B cell (primary cell): ENCODE results near the gene PLEKHM2. TPM values are rescaled to one million over a fixed set of nuclear protein-coding genes. Genes with fewer than 3 reads are reported as not detected.

Source experiments
- ATAC-seq: fragments of 200-7000 bp; cut with Tn5 transposase; one replicate; pipeline ENCODE4 v1.10.0; 2021; ENCODE audit warnings: low read depth, mild to moderate bottlenecking, moderate number of reproducible peaks, moderate library complexity
- CTCF ChIA-PET: fragments of 350-600 bp; sonication (Branson Sonifier 250); formaldehyde crosslinking; loops from one replicate; lab custom pipeline; 2021; ENCODE audit warnings: antibody characterized with exemption, inconsistent platforms; lab: Charles Lee
- POLR2A ChIA-PET: fragments of 350-600 bp; sonication (Branson Sonifier 250); formaldehyde crosslinking; loops from one replicate; lab custom pipeline; 2021; ENCODE audit warnings: antibody characterized with exemption; lab: Charles Lee
- DNase-seq: peaks from one replicate; pipeline ENCODE4 v3.0.0; 2013
- H2AFZ ChIP-seq: 2 replicates; pipeline ENCODE4 v1.6.1; 2012; ENCODE audit warnings: mild to moderate bottlenecking, low read depth, low read length; ENCODE audit not compliant: insufficient read depth, poor library complexity, severe bottlenecking
- H3K27ac ChIP-seq, 2 donors: 1 replicate in 1 of 2; 2 replicates in 1 of 2; pipeline ENCODE4 v1.5.1; 2012 to 2013; ENCODE audit warnings: low read length in 2 of 2, mild to moderate bottlenecking in 2 of 2, moderate library complexity in 1 of 2
- H3K27me3 ChIP-seq, 4 experiments: fragments of 200-600 bp in 1 of 4; sonication (generic) in 1 of 4; replicated peaks in 1 of 4; 1 replicate in 2 of 4; 2 replicates in 2 of 4; pipeline versions ENCODE4 v1.6.1 to v1.7.0; 2013 to 2016; ENCODE audit warnings: low read length in 3 of 4, mild to moderate bottlenecking in 2 of 4, mixed read lengths in 1 of 4, moderate library complexity in 1 of 4; ENCODE audit not compliant: insufficient read depth in 4 of 4, control insufficient read depth in 3 of 4; ENCODE audit errors: control extremely low read depth in 1 of 4
- H3K36me3 ChIP-seq, 2 experiments: replicated peaks in 1 of 2; 1 replicate in 1 of 2; 2 replicates in 1 of 2; pipeline versions ENCODE4 v1.6.1 to v1.7.1; 2013; ENCODE audit warnings: low read length in 1 of 2; ENCODE audit not compliant: insufficient read depth in 2 of 2, control insufficient read depth in 1 of 2; ENCODE audit errors: control extremely low read depth in 1 of 2, extremely low read depth in 1 of 2
- H3K4me1 ChIP-seq, 2 donors: fragments of 200-600 bp in 1 of 2; sonication (generic) in 1 of 2; 1 replicate in 1 of 2; 2 replicates in 1 of 2; pipeline versions ENCODE4 v1.5.1 to v1.6.1; 2013 to 2017; ENCODE audit warnings: low read length in 2 of 2; ENCODE audit not compliant: control insufficient read depth in 2 of 2, insufficient read depth in 2 of 2
- H3K4me2 ChIP-seq: replicated peaks from 2 replicates; pipeline ENCODE3; 2012; ENCODE audit warnings: mild to moderate bottlenecking, low read depth, low read length; ENCODE audit not compliant: poor library complexity, severe bottlenecking
- H3K4me3 ChIP-seq, 5 experiments: fragments of 200-600 bp in 1 of 5; sonication (generic) in 1 of 5; 1 replicate in 3 of 5; 2 replicates in 2 of 5; pipeline versions ENCODE4 v1.5.1 to v1.7.0; 2011 to 2016; ENCODE audit warnings: low read length in 4 of 5, mild to moderate bottlenecking in 4 of 5, low read depth in 2 of 5, control low read depth in 1 of 5, moderate library complexity in 1 of 5; ENCODE audit not compliant: insufficient read depth in 1 of 5; ENCODE audit errors: control extremely low read depth in 1 of 5, extremely low read depth in 1 of 5
- H3K79me2 ChIP-seq: fragments of 200-600 bp; sonication (generic); one replicate; pipeline ENCODE4 v1.6.0; 2016; ENCODE audit warnings: low read length; ENCODE audit not compliant: control insufficient read depth, insufficient read depth
- H3K9ac ChIP-seq: fragments of 200-600 bp; sonication (generic); 2 replicates; pipeline ENCODE4 v1.6.1; 2017; ENCODE audit warnings: mild to moderate bottlenecking, low read length, moderate library complexity
- H3K9me3 ChIP-seq, 3 donors: one replicate each; pipeline versions ENCODE4 v1.6.1 to v1.7.1; 2013; ENCODE audit warnings: low read length in 2 of 3; ENCODE audit not compliant: control insufficient read depth in 2 of 3, insufficient read depth in 1 of 3; ENCODE audit errors: control extremely low read depth in 1 of 3
- H4K20me1 ChIP-seq: 2 replicates; pipeline ENCODE4 v1.6.0; 2012; ENCODE audit warnings: mild to moderate bottlenecking, low read length; ENCODE audit not compliant: insufficient read depth, control insufficient read depth, poor library complexity, severe bottlenecking
- H3K27ac Mint-ChIP-seq: one replicate; pipeline ENCODE4 v1.8.0; 2021; ENCODE audit warnings: mixed read lengths
- H3K27me3 Mint-ChIP-seq: one replicate; pipeline ENCODE4 v1.8.0; 2021; ENCODE audit warnings: mixed read lengths
- H3K4me1 Mint-ChIP-seq: one replicate; pipeline ENCODE4 v1.8.0; 2021; ENCODE audit warnings: mixed read lengths
- H3K4me3 Mint-ChIP-seq: one replicate; pipeline ENCODE4 v1.8.0; 2021; ENCODE audit warnings: mixed read lengths
- H3K9me3 Mint-ChIP-seq: one replicate; pipeline ENCODE4 v1.8.0; 2022; ENCODE audit warnings: mixed read lengths; ENCODE audit not compliant: insufficient read depth
- CTCF ChIP-seq: fragments of 200-600 bp; IDR thresholded peaks from one replicate; pipeline ENCODE4 v1.8.0; 2022; ENCODE audit warnings: antibody characterized with exemption, mild to moderate bottlenecking
- EZH2 ChIP-seq: IDR thresholded peaks from 2 replicates; pipeline ENCODE4 v1.6.1; 2012; ENCODE audit warnings: borderline replicate concordance, low read depth, mild to moderate bottlenecking, moderate library complexity, low read length; ENCODE audit not compliant: insufficient read depth, poor library complexity, severe bottlenecking
- WGBS: methylation state at CpG from one replicate; pipeline ENCODE4 v1.1.5; 2013; ENCODE audit warnings: missing lambda C conversion rate; ENCODE audit not compliant: insufficient coverage; 5-methylcytosine and 5-hydroxymethylcytosine counted together
- intact Hi-C: fragments of 100-400 bp; cut with micrococcal nuclease; formaldehyde crosslinking; loops from one replicate; pipeline ENCODE4 v1.10.0; 2022
- polyA plus RNA-seq: library from polyadenylated mRNA; depleted of rRNA; stranded (reverse); fragments of >200 nt; gene quantifications from 2 replicates; pipeline ENCODE4 v1.2.3, GENCODE V29; 2012
- total RNA-seq, 2 donors: library from RNA; stranded (reverse); fragments of 120-200 nt in 1 of 2; gene quantifications; 1 replicate in 1 of 2; 2 replicates in 1 of 2; pipeline versions ENCODE4 v1.2.3 to v1.2.4, GENCODE V29; 2013 to 2022

PLEKHM2 gene
- total and polyA plus RNA-seq, 2 donors (not counting 1 experiment from before 2014, with no cell fraction given) = 99.7 to 120 TPM

GRCh38 chr1:15731735-15732685 is 47.9 kb downstream of the PLEKHM2 start:
- Mint-ChIP-seq H3K4me1 (no peaks in the 10 kb centered on the region), H3K27me3 (no peaks in the 10 kb centered on the region), H3K27ac (no peak overlapping the region), H3K4me3 (no peak overlapping the region), H3K9me3 (no peaks in the 10 kb centered on the region)
- no peak for DNase-seq
- ATAC-seq = no peak
- H3K9ac ChIP-seq = no peak overlapping the region
- no peaks in the 10 kb centered on the region for H3K27me3 ChIP-seq
- no peak overlapping the region for H3K4me2 ChIP-seq
- 99% methylated on average over 34 of the region's 39 CpGs for WGBS
- H3K36me3 ChIP-seq = peaks cover 0 to 71% of the 10 kb centered on the region in 2 experiments
- TF ChIP-seq EZH2 = no peak
- ChIA-PET CTCF (interaction anchor here (1.1 to 1.5 kb wide), 2 partner anchors 9 to 10 kb away, joined by 3 to 4 read pairs; no protein-coding TSS in a partner anchor), POLR2A (no interaction called here)
- no peak overlapping the region for H3K27ac ChIP-seq
- H2AFZ ChIP-seq = no peak overlapping the region
- H3K79me2 ChIP-seq = no peaks in the 10 kb centered on the region
- peaks cover 0 to 3% of the 10 kb centered on the region in 2 donors for H3K4me1 ChIP-seq
- intact Hi-C loops = no loop called here
- no peaks in the 10 kb centered on the region for H3K9me3 ChIP-seq
- no peaks in the 10 kb centered on the region for H4K20me1 ChIP-seq
- no peak overlapping the region for H3K4me3 ChIP-seq

GRCh38 chr1:15732686-15733081 is 48.6 kb downstream of the PLEKHM2 start:
- H3K4me3 ChIP-seq = no peak overlapping the region
- ChIA-PET POLR2A (no interaction called here), CTCF (interaction anchor here (1.5 kb wide), 1 partner anchor 9 kb away, joined by 4 read pairs; no protein-coding TSS in a partner anchor)
- intact Hi-C loops = no loop called here
- H3K9me3 ChIP-seq = no peaks in the 10 kb centered on the region
- no peaks in the 10 kb centered on the region for H3K27me3 Mint-ChIP-seq
- H2AFZ ChIP-seq = no peak overlapping the region
- H4K20me1 ChIP-seq = no peaks in the 10 kb centered on the region
- no peak for DNase-seq
- TF ChIP-seq EZH2 (no peak), CTCF (no peak)
- H3K4me1 Mint-ChIP-seq = no peaks in the 10 kb centered on the region
- H3K27ac Mint-ChIP-seq = no peak overlapping the region
- no peaks in the 10 kb centered on the region for H3K9me3 Mint-ChIP-seq
- ATAC-seq = no peak
- H3K27ac ChIP-seq = no peak overlapping the region
- H3K36me3 ChIP-seq = peaks cover 0 to 64% of the 10 kb centered on the region in 2 experiments
- H3K79me2 ChIP-seq = no peaks in the 10 kb centered on the region
- WGBS = 95% methylated on average over 7 of the region's 7 CpGs
- peaks cover 0 to 3% of the 10 kb centered on the region in 2 donors for H3K4me1 ChIP-seq
- H3K4me3 Mint-ChIP-seq = no peak overlapping the region
- no peak overlapping the region for H3K9ac ChIP-seq
- H3K4me2 ChIP-seq = no peak overlapping the region
- H3K27me3 ChIP-seq = no peaks in the 10 kb centered on the region
